ENCODE measurements around the gene PLEKHB1. TPM values are rescaled to one million over a fixed set of nuclear protein-coding genes. Genes with fewer than 3 reads are reported as not detected.

Gene PLEKHB1, protein sequence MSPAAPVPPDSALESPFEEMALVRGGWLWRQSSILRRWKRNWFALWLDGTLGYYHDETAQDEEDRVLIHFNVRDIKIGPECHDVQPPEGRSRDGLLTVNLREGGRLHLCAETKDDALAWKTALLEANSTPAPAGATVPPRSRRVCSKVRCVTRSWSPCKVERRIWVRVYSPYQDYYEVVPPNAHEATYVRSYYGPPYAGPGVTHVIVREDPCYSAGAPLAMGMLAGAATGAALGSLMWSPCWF
- 0.48 to 1.4 TPM (median 1.1 TPM) in 5 replicates for total RNA-seq (2022; extraction: Qiagen RNA extraction; ENCODE audit: low read depth)

GRCh38 chr11:73645972-73646631 is at the start of gene PLEKHB1:
PLEKHB1 (plus strand) TSS chr11:73646581; CDS start chr11:73646609, 28 bp downstream.

GRCh38 chr11:73597956-73598718 is 48.2 kb upstream of the PLEKHB1 start, which contains the start of gene FAM168A:
FAM168A (minus strand) TSS chr11:73598112; CDS start chr11:73468474, 129,638 bp downstream.

Other genes with a start within 250 kb of the PLEKHB1 start
- gene FAM168A, start 48.5 kb upstream of the PLEKHB1 start, total RNA-seq (2022; extraction: Qiagen RNA extraction; ENCODE audit: low read depth), result 10.2 to 17.8 TPM (median 15.9 TPM) in 5 replicates
- gene RAB6A, start 114.5 kb downstream of the PLEKHB1 start, total RNA-seq (2022; extraction: Qiagen RNA extraction; ENCODE audit: low read depth), result 42.5 to 72.8 TPM (median 69.9 TPM) in 5 replicates
- gene MRPL48, start 141.3 kb downstream of the PLEKHB1 start, total RNA-seq (2022; extraction: Qiagen RNA extraction; ENCODE audit: low read depth), result 45.3 to 66.7 TPM (median 52.9 TPM) in 5 replicates
- 126 to 150 TPM (median 133 TPM) in 5 replicates for gene COA4, start 230.3 kb downstream of the PLEKHB1 start, total RNA-seq (2022; extraction: Qiagen RNA extraction; ENCODE audit: low read depth)
- gene PAAF1, start 230.4 kb downstream of the PLEKHB1 start, total RNA-seq (2022; extraction: Qiagen RNA extraction; ENCODE audit: low read depth), result 10.7 to 13.6 TPM (median 12.0 TPM) in 5 replicates

Measured in A549 treated with ZK216348 at 1 μM for 4 hours (cell line).